NCI-H2196 treated with DMSO at 0.1 percent for 48 hours (cell line): ENCODE data around the gene CMIP.
"Not testable (repeated sequence)": the region's sequence is repeated elsewhere in the genome, so short reads cannot be mapped to it uniquely, and the experiment has no call there.

Experiments
- DNase-seq: peaks from one replicate; lab custom pipeline; 2025; ENCODE audit not compliant: unreplicated experiment; lab: John Stamatoyannopoulos, UW

The CMIP gene

DNA sequence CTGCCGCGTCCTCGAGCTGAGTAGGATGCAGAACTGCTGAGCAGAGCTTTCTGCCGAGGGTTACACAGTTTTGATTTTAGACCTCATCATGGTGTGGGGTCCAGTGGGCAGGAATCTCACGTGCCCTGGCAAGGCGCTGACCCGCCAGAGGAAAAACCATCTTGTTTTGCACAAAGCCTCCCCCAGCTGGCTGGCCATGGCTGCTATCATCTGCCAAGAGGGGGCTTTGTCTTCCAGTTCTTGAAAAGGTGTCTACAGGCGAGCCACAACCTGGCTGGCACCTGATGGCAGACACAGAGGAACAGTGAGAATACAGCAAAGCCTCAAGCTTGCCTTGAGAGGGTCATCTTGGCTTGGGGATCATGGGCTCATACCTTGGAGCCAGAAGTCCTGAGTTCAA, 118.3 kb downstream of the CMIP start:
- no peak for DNase-seq

DNA sequence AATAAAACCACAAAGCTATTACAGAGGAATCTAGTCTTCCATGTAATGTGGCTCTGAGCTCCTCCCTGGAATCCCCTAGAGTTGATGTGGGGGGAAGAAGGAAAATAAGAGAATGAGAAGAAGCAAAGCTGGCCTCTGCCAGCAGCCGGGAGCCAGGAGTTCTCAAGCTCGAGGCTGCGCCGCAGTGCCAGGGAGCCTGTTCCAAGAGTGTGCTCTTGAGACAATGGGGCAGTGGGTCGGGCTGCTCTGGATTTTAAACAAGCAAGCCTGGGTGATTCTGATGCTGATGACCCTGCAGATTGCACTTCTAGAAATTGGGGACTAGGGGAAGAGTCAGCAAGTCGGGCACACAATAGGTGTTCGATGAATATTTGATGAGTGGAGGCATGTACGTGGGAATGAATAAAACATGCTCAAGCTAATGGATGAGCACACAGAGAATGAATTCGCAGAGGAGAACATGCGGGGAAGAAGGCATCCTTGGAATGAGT, 119.9 kb downstream of the CMIP start:
- DNase-seq: no peak

DNA sequence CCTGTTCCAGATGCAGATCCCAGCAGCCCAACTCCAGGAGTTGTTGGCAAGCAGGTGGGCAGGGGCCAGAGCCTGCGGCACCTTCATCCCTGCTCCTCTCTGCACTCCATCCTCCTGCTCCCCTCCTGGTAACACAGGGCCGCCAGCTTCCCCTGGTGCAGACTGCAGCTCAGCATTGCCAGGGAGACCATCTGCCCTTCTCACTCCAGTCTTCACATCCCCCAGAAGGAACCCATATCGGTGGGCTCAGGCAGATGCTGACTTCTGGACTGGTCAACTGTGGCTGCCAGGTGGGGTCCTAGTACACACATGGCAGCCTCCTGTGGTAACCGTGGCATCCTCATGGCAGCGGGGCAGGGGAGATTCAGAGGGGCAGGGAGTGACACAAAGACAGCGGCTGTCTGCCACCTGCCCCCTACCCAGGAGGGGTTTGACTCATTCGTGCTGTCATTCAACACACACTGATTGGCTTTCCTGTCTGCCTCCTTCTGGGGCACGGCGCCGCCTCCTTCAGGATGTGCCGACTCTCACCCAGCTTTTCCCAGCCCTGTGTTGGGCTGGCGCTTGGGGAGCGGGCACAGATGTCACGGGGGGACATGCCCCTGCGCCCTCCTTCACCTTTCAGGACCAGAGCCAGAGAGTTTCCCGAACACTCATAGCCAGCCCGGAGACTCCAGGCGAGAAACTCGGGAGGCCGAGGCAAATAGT, 120.9 kb downstream of the CMIP start:
- DNase-seq: no peak

DNA sequence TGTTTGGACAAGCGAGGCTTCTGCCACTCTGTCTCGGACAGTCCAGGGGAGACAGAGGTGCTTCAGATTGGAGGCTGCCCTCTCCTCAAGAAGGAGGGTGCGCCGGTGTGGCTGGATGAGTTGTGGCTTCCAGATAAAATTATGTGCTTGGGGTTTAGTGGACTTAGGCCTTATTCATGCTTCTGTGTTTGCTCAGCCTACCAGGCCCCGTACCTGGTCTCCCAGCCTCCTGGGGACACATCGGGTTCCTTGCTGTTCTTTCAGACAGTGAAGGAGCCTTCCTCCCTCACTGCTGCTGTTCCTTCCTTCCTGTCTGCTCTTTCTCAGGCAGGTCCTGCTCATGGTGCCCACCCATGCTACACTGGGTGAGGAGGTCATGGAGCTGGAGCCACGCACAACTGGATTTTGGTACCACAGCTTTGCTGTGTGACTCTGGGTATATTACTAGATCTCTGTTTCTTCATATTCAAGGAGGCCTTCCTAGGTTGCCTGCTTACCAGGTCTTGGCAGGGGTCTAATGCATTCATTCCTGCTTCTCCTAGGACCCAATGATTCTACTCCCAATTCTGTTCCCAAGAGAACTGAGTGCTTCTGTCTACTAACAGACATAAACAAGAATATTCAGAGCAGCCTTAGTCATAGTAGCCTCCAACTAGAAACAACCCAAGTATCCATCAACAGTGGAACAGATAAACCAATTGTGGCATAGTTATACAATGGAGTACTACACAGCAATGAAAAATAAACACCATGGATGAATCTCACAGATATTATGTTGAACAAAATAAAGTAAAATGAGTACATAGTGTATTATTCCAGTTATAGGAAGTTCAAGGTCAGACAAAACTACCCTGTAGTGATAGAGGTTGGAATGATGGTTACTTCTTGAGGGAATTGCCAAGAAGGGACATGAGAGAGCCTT, 121.7 kb downstream of the CMIP start:
- no peak for DNase-seq

DNA sequence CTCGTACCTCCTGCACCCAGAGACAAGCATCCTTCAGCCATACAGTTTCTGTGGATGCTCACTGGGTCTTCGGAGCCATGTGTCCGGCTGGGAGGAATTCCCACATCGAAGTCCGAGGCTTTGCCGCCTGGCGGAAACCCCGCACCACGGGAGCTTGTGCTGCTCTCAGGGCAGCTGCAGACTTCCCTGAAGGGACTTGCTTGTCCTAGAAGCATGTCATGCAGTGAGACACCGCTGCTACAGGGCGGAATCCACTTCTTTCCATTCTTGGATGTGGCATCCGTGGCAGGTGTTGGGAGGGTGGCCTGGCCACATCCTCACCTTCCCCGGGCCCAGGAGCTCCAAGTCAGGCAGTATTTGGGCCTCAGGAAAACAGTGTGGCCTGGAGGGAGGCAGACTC, 122.5 kb downstream of the CMIP start:
- DNase-seq: no peak

DNA sequence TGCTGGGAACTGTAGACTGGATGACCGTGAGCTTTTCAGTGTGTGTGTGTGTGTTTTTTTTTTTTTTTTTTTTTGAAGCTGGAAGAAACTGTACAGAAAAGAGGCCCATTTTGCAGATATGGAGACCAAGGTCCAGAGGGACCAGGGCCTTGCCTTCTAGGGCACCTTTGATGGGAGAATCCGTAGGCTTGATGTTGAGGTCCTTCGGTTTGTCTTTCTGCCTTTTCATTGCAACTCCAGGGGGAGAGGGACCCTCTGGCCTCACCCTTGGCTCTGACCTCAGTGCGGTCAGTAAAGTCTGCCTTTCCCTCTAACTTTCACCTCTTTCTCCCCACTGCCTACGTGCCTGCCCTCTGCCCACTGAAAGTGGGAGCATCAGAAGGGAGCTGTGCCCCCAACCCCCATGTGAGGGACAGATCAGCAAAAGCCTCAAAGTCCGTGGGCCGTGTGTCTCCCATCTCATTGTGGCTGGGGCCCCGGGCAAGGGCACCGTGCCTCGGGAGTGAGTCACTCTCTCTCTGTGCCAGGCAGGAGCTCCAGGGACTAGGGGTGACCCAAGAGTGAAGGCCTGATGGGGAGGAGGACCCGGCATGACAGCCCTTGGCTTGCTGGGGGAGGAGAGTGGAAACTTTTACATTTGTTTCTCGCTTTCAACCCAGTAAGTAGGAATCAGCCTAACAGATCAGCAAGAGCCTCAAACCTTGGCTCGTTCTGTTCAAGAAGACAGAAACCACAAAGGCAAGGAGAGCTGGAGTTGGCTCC, 123.6 kb downstream of the CMIP start:
- DNase-seq: no peak

DNA sequence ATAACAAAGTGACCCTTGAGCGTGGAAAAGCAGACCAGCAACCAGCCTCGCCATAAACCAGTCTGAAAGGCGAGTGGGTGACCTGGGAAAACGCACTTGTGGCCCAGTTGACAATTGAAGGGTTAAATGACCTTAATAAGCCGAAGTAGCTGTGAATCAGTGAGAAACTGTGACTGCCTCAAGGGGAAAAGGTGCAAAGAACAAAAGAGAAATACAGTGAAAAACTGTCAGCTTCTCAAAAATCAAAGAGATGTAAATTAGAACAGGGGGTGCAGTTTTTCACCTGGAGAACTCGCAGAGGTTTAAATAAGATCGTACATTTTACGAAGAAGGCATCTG, 124.1 kb downstream of the CMIP start:
- DNase-seq: no peak

DNA sequence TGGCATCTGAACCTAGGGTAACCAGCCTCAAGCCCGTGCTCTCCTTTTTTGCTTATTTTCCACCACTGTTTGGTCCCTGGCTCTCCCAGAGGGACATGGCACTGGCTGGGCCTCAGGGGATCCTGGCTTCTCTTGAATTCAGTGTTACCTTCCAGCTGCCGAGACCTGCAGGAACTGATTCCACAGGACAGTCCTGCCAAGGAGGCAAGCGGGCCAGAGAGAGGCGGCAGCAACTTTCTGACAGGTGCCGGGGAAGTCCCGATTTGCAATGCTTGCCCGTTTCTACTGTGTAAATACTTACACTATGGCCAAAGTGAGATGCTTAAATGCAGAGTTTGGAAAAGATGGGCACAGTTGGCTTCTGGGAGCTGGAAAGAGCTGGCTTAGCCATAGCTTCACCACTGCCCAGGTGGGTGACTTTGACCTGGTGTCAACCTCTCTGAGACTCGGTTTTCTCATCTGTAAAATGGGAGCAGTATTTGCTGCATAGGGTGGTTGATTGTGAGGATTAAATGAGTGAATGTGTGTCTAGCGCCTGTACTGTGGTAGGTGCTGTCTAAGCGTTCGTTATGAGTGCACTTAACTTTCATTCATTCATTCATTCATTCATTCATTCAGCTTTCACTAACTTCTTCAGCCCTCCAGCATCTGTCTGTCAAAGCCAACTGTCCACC, 124.9 kb downstream of the CMIP start:
- no peak for DNase-seq

DNA sequence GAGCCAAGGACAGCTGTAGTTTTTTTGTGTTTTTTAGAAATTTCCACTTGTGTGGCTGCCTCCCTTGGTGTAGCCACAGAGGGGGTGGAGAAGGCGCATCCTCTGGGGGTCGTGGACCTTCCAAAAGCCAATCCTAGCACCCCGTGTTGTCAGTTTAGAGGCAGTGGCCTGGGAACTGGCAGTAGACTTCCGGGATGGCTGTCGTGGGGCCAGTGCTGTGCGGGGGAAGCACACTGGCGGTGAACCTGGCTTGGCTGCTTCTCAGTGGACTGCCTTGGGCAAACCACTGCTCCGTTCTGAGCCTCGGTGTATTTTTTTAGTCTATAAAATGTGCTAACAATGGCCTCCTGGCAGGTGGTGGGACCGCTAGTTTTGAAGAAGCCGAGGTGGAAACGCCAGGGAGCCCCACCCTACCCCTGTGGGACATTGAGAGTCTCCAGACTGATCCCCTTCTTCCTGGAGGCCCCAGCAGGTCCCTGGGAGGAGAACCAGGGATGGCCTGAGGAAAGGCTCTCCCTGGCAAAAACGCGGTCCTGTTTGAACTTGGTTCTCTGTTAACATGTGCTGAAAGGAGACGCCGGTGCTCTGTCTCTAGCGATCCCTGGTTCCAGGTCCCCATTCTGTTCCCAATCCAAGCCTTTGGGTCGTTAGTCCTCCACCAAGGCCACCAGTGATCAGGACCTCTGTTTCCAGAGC, 125.7 kb downstream of the CMIP start:
- DNase-seq: no peak

DNA sequence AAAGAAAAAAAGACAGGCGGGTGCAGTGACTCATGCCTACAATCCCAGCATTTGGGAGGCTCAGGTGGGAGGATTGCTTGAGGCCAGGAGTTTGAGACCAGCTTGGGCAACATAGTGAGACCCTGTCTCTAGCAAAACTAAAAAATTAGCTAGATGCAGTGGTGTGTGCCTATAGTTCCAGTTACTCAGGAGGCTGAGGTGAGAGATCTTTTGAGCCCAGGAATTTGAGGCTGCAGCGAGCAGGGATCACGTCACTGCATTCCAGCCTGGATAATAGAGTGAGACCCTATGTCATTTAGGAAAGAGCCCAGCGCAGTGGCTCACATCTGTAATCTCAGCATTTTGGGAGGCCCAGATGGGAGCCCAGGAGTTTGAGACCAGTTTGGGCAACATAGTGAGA, 126.6 kb downstream of the CMIP start:
- DNase-seq: no peak

DNA sequence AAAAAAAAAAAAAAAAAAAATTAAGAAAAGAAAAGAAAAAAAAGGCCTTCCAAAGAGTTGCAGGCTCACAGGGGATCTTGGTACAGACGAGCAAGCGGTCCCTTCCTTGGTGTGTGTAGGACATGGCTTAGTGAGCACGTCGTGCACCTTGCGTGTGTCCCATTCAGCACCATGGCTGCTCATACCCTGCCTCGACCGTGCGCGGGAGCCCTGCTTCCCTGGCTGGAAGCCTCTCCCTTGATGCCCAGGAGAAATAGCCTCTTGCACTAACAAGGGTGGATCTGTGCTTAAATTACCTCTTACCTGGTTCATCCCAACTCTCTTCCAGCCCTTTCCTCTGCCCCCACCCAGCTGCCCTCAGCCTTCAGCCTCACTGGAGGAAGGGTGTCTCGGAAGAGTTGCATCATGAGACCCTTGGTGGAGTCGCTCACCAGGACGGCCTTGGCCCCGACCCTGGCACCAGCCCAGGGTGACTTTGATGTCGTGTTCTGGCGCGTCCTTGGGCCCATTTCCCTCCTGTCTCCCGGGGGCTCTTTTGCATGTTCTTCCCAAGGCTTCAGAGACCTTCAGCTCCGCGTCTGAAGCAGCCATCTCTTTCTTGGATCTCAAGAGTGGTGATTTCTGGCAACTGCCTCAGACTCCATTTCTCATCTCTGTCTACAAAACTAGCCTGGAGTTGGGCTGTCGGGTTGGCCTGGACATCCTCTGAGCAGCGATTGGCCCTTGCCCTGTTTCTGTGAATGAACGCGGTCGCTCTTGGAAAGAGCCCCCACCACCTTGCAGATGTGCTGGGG, 127.2 kb downstream of the CMIP start:
- DNase-seq: no peak

DNA sequence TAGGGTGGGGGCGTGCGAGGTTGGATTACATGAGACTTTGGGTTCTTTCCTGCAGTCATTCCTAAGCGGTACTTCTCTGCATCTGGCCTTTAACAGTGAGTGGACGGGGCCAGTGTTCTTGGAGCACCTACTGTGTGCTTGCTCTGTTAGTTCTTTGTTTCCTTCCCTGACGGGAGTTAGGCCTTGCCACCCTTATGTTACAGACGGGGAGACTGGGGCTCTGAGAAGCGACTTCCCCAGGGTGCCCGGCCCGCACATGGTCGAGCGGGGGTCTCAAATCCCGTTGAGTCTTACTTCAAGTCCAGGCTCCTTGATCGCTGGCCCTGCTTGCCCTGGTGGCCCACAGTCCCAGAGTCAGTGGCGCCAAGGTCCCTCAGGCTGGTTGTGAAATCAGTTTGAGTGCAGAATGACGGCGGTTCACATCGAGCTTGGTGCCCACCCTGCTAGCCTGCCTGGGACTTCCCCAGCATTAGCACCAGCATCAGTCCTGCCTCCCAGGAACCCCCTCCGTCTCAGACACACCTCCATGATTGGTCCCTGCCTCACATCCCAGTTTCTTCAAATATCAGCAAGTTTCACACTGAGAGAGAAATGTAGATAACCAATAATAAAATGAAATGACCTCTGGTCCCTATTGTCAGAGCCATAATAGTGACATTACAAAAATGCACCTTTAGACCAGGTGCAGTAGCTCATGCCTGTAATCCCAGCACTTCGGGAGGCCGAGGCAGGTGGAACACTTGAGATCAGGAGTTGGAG, 128.0 kb downstream of the CMIP start:
- DNase-seq: no peak

DNA sequence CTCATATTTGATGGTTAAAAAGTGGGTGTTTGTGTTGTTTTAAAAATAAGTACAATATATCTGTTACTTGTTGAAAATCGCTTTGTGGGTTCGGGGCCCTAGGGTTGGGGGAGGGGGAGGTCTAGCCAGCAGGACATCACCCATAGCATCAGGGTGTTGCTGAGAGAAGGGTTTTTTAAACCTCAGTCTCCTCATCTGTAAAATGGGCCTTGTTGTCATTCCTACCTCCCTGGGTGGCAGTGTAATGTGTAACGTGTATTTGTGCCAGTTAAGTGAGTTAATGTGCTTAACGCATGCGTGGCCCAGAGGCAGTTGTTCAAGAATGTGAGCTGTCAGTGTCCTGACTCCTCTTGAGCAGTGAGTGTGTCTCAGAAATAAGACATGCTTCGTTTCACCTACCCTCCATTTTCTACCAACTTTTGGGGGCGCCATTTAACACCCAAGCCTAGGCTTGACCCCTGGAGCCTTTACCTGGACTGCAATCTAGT, 129.0 kb downstream of the CMIP start:
- no peak for DNase-seq

DNA sequence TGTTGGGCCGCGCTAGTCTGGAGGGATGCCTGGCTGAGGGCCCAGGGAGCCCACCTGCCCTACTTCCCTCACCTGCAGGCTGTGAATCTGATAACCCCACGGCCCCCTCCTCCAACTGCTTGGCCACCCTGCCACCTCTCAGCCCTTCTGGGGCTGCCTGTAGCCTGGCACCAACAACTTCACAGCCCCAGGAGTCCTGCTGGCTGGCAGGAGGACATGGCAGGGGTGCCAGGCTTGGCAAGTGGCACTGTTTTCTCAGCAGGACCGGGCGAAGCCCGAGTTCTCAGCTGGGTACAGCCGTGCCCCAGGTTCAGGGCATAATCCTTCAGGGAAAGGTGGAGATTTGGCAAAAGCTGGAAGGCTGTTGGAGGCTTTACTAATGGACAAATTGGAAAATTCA, 129.6 kb downstream of the CMIP start:
- no peak for DNase-seq

DNA sequence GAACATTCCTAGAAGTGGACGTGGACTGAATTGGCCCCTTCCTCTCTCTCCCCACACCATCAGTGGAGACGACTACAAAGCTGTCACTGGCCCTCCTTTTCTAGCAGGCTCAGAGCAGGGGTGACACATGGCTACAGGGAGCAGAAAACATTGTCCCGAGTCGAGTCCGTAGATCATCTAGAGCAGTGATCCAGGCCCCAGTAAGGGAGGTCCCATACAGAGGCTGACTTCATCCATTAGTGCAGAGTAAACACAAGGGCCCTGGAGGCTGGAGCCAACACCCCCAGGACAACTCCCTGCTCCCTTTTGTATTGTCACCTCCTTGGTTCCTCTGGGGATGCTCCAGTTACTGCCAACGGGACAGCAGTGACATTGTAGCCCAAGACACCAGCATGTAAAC, 130.7 kb downstream of the CMIP start:
- DNase-seq: no peak

DNA sequence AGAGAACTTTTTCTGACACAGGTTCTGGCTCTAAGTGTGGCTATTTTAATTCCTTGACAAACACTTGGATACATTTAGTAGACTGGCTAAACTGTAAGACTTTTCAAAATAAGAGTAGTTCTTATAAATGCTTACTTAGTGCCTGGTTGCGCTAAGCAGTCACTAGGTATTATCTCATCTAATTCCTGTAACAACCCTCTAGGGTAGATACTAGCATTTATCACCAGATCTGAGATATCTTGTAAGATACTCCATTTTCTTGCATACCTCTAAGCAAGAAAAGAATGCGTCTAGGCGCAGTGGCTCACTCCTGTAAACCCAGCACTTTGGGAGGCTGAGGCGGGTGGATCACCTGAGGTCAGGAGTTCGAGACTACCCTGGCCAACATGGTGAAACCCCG, 131.2 kb downstream of the CMIP start:
- no peak for DNase-seq

DNA sequence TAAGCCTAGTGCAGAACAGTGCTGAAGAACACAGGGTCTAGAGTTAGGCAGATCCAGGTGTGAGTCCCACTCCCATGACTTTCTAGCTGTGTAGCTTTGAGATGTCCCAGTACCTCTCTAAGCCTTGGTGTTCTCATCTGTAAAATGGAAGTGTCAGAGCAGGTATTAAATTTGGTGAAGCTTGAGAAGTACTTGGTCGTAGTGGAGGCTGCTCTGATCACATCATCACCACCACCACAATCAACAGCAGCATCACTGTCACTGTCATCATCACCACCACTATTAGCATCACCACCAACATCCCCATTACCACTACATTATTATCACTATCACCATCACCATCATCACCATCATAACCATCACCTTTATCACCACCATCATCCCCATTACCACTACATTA, 132.1 kb downstream of the CMIP start:
- DNase-seq: no peak

DNA sequence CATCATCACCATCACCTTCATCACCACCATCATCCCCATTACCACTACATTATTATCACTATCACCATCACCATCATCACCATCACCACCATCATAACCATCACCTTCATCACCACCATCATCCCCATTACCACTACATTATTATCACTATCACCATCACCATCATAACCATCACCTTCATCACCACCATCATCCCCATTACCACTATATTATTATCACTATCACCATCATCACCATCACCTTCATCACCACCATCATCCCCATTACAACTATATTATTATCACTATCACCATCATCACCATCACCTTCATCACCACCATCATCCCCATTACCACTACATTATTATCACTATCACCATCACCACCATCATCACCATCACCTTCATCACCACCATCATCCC, 132.7 kb downstream of the CMIP start:
- DNase-seq: not testable (repeated sequence)

DNA sequence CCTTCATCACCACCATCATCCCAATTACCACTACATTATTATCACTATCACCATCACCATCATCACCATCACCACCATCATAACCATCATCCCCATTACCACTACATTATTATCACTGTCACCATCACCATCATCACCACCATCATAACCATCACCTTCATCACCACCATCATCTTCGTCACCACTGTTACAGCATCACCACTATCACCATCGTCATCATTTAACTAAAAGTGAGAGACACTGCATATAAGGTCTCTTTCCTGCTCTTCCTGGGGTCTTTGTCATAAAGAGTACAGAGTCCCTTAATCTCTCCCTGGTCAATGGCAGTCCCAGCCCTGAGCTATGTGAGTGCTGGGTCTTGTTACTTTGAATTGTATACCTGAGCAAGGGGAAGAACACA, 133.5 kb downstream of the CMIP start:
- no peak for DNase-seq
